ENCODE measurements around the gene ZGPAT. TPM values are rescaled to one million over a fixed set of nuclear protein-coding genes. Genes with fewer than 3 reads are reported as not detected.
A peak's percentile ranks its signal among the peaks of the same experiment; 100 is the strongest.

The ZGPAT gene
- total RNA-seq, 2 donors from 2014 or later, result 27.2 to 41.4 TPM

- intact Hi-C loops (cut with DNase I), result loop anchor here (10.0 kb wide), 1 partner anchor 92 kb away; no protein-coding TSS in a partner anchor
- Histone ChIP-seq H3K4me1 (peaks cover 16% of the 10 kb centered on the region), H3K9ac (ENCODE audit: low read depth in 2 of 2, low read length in 2 of 2) (peak overlapping the region in 1 of 2 donors; percentile 24), H3K36me3 (peaks cover 11% of the 10 kb centered on the region), H3K4me3 (no peak overlapping the region), H3K9me3 (no peaks in the 10 kb centered on the region), H3K27me3 (no peaks in the 10 kb centered on the region), H3K27ac (no peak overlapping the region)
- no peak for DNase-seq
- no peak for TF ChIP-seq CTCF (IDR thresholded peaks at IDR 0.05)
Measured at GRCh38 chr20:63702751-63703470, 4.9 kb upstream of the ZGPAT start.

- Histone ChIP-seq H3K9ac (ENCODE audit: low read depth in 2 of 2, low read length in 2 of 2) (no peak overlapping the region), H3K27me3 (no peaks in the 10 kb centered on the region), H3K4me3 (no peak overlapping the region), H3K36me3 (peaks cover 11% of the 10 kb centered on the region), H3K4me1 (peaks cover 16% of the 10 kb centered on the region), H3K27ac (no peak overlapping the region), H3K9me3 (no peaks in the 10 kb centered on the region)
- intact Hi-C loops (cut with DNase I), result loop anchor here (10.0 kb wide), 1 partner anchor 91 kb away; no protein-coding TSS in a partner anchor
- no peak for DNase-seq
- no peak for TF ChIP-seq CTCF (IDR thresholded peaks at IDR 0.05)
Measured at GRCh38 chr20:63703471-63703975, 4.3 kb upstream of the ZGPAT start.

GRCh38 chr20:63703976-63704748, 3.7 kb upstream of the ZGPAT start:
- peaks cover 11% of the 10 kb centered on the region for H3K36me3 ChIP-seq
- no peak overlapping the region for H3K9ac ChIP-seq (ENCODE audit: low read depth in 2 of 2, low read length in 2 of 2)
- intact Hi-C loops (cut with DNase I), result loop anchor here (10.0 kb wide), 1 partner anchor 91 kb away; no protein-coding TSS in a partner anchor
- no peaks in the 10 kb centered on the region for H3K9me3 ChIP-seq
- DNase-seq, result no peak
- H3K27ac ChIP-seq, result no peak overlapping the region
- H3K4me3 ChIP-seq, result no peak overlapping the region
- peaks cover 18% of the 10 kb centered on the region for H3K4me1 ChIP-seq
- TF ChIP-seq CTCF (IDR thresholded peaks at IDR 0.05), result no peak
- no peaks in the 10 kb centered on the region for H3K27me3 ChIP-seq

GRCh38 chr20:63704749-63705117, 3.1 kb upstream of the ZGPAT start:
- DNase-seq, result no peak
- Histone ChIP-seq H3K27ac (no peak overlapping the region), H3K4me1 (peaks cover 22% of the 10 kb centered on the region), H3K36me3 (peaks cover 11% of the 10 kb centered on the region), H3K9me3 (no peaks in the 10 kb centered on the region), H3K27me3 (no peaks in the 10 kb centered on the region), H3K9ac (ENCODE audit: low read depth in 2 of 2, low read length in 2 of 2) (no peak overlapping the region), H3K4me3 (no peak overlapping the region)
- intact Hi-C loops (cut with DNase I), result loop anchor here (10.0 kb wide), 1 partner anchor 90 kb away; no protein-coding TSS in a partner anchor
- no peak for TF ChIP-seq CTCF (IDR thresholded peaks at IDR 0.05)

- no peak for TF ChIP-seq CTCF (IDR thresholded peaks at IDR 0.05)
- Histone ChIP-seq H3K4me3 (no peak overlapping the region), H3K36me3 (peaks cover 11% of the 10 kb centered on the region), H3K4me1 (peaks cover 22% of the 10 kb centered on the region), H3K9me3 (no peaks in the 10 kb centered on the region), H3K27me3 (no peaks in the 10 kb centered on the region), H3K27ac (no peak overlapping the region), H3K9ac (ENCODE audit: low read depth in 2 of 2, low read length in 2 of 2) (no peak overlapping the region)
- DNase-seq, result no peak
- intact Hi-C loops (cut with DNase I), result loop anchor here (10.0 kb wide), 1 partner anchor 89 kb away; no protein-coding TSS in a partner anchor
Measured at GRCh38 chr20:63705232-63706026, 2.4 kb upstream of the ZGPAT start.
